Measurements from ENCODE around the gene ACSM6. TPM values are rescaled to one million over a fixed set of nuclear protein-coding genes. Genes with fewer than 3 reads are reported as not detected.

ACSM6 gene
- total RNA-seq, 1 experiment from 2014 or later: not detected

DNA sequence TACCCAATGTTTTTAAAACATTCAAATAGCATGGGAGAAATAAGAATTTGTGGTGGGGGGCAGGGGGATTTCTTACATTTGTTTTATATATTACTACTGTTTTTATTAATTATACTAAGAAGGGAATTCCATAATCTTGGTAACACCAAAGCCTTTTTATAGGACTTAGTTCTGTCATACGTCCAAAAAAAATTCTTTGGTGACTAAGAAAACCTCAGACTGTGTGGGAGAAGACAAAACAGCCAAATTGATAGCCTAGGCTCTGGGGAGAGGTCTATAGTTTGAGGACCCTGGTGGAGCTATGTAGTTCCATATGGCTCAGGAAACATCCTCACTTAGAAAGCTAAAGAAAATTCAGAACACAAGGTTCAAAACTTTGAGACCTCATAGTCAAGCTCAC lies 23.4 kb downstream of the ACSM6 start:
- no peak overlapping the region for H4K91ac ChIP-seq (ENCODE audit: insufficient read length, low read depth, low read length)
- no peaks in the 10 kb centered on the region for H4K20me1 ChIP-seq (ENCODE audit: control insufficient read depth, insufficient read depth, insufficient read length)
- no peaks in the 10 kb centered on the region; the same call in 1 of the 2 replicates for H3K4me1 ChIP-seq (ENCODE audit: insufficient read depth, low read length)
- no peak overlapping the region for H2BK15ac ChIP-seq (ENCODE audit: low read depth, low read length)
- H2BK20ac ChIP-seq (ENCODE audit: low read depth, low read length, poor library complexity, severe bottlenecking): no peak overlapping the region
- H3T11ph ChIP-seq (ENCODE audit: low read length): no peak overlapping the region
- no peak overlapping the region for H3K14ac ChIP-seq (ENCODE audit: insufficient read depth, low read length)
- H3K79me2 ChIP-seq (ENCODE audit: insufficient read depth, low read length): no peaks in the 10 kb centered on the region
- DNase-seq: no peak
- no peak overlapping the region for H3K56ac ChIP-seq (ENCODE audit: insufficient read length, low read depth, low read length)
- no peak overlapping the region for H2AK5ac ChIP-seq (ENCODE audit: insufficient read length, low read length)
- no peak overlapping the region for H4K8ac ChIP-seq (replicated peaks; ENCODE audit: insufficient read length, low read depth, low read length)
- no peak overlapping the region for H3K4ac ChIP-seq (ENCODE audit: low read depth, low read length)
- Mint-ChIP-seq H3K27ac (no peak overlapping the region), H3K36me3 (ENCODE audit: insufficient read depth in 1 of 3, low read depth in 3 of 3) (peaks cover 3 to 28% (median 25%) of the 10 kb centered on the region in 3 experiments; a peak in 5 of 7 replicates), H3K27me3 (ENCODE audit: low read depth) (no peaks in the 10 kb centered on the region), H3K4me1 (peaks cover 18 to 32% of the 10 kb centered on the region in 2 experiments), H3K9me3 (no peaks in the 10 kb centered on the region; a peak in 2 of 5 replicates), H3K4me3 (no peak overlapping the region)
- no peak overlapping the region for H3K9ac ChIP-seq (ENCODE audit: extremely low read depth, insufficient read length, low read length)
- no CpG with 5 or more reads among the region's 1 CpG for WGBS (ENCODE audit: extremely low coverage, insufficient read length, low lambda C conversion rate)
- H2BK12ac ChIP-seq (ENCODE audit: insufficient read length, low read depth, low read length): no peak overlapping the region
- H3K9me3 ChIP-seq (ENCODE audit: control insufficient read depth, low read depth, low read length): no peaks in the 10 kb centered on the region
- no peak overlapping the region for H3K18ac ChIP-seq (ENCODE audit: insufficient read length, low read depth, low read length)
- TF ChIP-seq, protein P1, sequence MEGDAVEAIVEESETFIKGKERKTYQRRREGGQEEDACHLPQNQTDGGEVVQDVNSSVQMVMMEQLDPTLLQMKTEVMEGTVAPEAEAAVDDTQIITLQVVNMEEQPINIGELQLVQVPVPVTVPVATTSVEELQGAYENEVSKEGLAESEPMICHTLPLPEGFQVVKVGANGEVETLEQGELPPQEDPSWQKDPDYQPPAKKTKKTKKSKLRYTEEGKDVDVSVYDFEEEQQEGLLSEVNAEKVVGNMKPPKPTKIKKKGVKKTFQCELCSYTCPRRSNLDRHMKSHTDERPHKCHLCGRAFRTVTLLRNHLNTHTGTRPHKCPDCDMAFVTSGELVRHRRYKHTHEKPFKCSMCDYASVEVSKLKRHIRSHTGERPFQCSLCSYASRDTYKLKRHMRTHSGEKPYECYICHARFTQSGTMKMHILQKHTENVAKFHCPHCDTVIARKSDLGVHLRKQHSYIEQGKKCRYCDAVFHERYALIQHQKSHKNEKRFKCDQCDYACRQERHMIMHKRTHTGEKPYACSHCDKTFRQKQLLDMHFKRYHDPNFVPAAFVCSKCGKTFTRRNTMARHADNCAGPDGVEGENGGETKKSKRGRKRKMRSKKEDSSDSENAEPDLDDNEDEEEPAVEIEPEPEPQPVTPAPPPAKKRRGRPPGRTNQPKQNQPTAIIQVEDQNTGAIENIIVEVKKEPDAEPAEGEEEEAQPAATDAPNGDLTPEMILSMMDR (conservative IDR thresholded peaks at IDR 0.05): no peak
- no peak overlapping the region for H2BK5ac ChIP-seq (ENCODE audit: insufficient read length, low read length)
- no peaks in the 10 kb centered on the region for H3K79me1 ChIP-seq (ENCODE audit: insufficient read depth, low read depth, low read length, poor library complexity, severe bottlenecking)
- no peak overlapping the region for H4K5ac ChIP-seq (ENCODE audit: insufficient read length, low read depth, low read length)
- no peaks in the 10 kb centered on the region for H3K27me3 ChIP-seq (ENCODE audit: insufficient read depth, low read length)
- no peak overlapping the region for H3K23ac ChIP-seq (ENCODE audit: insufficient read length, low read depth, low read length)
- no peak overlapping the region for H2BK120ac ChIP-seq (ENCODE audit: low read depth, low read length, poor library complexity, severe bottlenecking)
- H3K23me2 ChIP-seq (ENCODE audit: insufficient read length, low read depth, low read length, poor library complexity, severe bottlenecking): no peaks in the 10 kb centered on the region
- H3K4me2 ChIP-seq (ENCODE audit: insufficient read depth, insufficient read length, low read length): no peak overlapping the region
- no peak overlapping the region for H2AFZ ChIP-seq (ENCODE audit: low read length)
- no peak overlapping the region for H3K27ac ChIP-seq (ENCODE audit: insufficient read length, low read depth, low read length)
